GM12801 (cell line): ENCODE measurements around the gene MSH3.

ENCODE experiments used
- CTCF ChIP-seq: IDR thresholded peaks from one replicate; pipeline ENCODE4 v1.5.1; 2011; ENCODE audit warnings: control low read depth; ENCODE audit not compliant: insufficient read length; ENCODE audit errors: extremely low read depth

MSH3 gene

GRCh38 chr5:80715887-80716286 is 61.4 kb downstream of the MSH3 start:
- no peak for TF ChIP-seq CTCF

GRCh38 chr5:80720181-80720580 is 65.7 kb downstream of the MSH3 start:
- TF ChIP-seq CTCF: no peak

DNA sequence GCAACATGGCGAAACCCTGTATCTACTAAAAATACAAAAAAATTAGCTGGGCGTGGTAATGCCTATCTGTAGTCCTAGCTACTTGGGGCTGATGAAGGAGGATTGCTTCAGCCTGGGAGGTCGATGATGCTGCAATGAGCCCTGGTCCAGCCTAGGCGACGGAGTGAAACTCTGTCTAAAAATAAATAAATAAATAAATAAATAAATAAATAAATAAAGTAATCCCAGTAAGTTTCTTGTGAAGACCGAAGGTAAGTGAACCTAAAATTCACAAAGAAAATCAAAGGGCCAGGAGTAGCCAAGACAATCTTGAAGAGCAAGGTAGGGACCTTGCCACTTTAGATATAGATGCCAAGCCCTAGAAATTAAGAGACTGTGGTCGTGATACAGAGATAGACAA is 68.5 kb downstream of the MSH3 start:
- no peak for TF ChIP-seq CTCF

GRCh38 chr5:80725446-80725845 is 71.0 kb downstream of the MSH3 start:
- TF ChIP-seq CTCF: no peak

GRCh38 chr5:80736730-80737129 is 82.3 kb downstream of the MSH3 start:
- no peak for TF ChIP-seq CTCF

DNA sequence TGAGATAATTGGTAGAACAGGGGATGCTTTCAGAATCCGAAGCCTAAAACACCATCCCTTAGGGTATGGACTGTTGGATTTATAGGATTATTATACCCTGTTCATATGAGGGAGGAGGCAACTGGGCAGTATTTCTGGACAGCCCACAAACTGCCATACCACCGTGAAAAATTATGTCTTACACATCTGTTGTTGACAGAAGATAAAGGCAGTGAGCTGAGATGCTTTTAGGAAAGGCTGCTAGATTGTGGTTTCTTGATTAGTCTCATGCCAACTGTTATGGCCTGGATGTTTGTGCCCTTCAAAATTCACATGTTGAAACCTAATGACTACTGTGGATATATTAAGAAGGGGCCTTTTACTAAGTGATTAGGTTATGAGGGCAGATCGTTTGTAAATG is 84.0 kb downstream of the MSH3 start:
- TF ChIP-seq CTCF: no peak

- TF ChIP-seq CTCF: no peak
Observed at GRCh38 chr5:80739057-80739456, 84.6 kb downstream of the MSH3 start.

- no peak for TF ChIP-seq CTCF
Observed at GRCh38 chr5:80739496-80739895, 85.0 kb downstream of the MSH3 start.
